ENCODE results near the gene TYW3.

Gene TYW3

DNA sequence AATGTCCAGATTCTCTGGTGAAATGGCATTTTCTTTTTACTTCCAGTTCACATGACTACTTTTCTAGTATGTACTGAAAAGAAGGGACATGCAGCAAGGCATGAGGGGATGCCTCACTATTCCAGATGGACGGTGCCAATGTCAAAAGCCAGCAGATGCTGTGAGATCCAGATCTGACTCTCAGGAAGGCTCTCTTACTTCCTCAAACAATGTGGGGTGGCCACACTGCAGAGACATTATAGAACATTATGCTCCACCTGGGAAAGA, 17.8 kb upstream of the TYW3 start:
- TF ChIP-seq, protein P1, sequence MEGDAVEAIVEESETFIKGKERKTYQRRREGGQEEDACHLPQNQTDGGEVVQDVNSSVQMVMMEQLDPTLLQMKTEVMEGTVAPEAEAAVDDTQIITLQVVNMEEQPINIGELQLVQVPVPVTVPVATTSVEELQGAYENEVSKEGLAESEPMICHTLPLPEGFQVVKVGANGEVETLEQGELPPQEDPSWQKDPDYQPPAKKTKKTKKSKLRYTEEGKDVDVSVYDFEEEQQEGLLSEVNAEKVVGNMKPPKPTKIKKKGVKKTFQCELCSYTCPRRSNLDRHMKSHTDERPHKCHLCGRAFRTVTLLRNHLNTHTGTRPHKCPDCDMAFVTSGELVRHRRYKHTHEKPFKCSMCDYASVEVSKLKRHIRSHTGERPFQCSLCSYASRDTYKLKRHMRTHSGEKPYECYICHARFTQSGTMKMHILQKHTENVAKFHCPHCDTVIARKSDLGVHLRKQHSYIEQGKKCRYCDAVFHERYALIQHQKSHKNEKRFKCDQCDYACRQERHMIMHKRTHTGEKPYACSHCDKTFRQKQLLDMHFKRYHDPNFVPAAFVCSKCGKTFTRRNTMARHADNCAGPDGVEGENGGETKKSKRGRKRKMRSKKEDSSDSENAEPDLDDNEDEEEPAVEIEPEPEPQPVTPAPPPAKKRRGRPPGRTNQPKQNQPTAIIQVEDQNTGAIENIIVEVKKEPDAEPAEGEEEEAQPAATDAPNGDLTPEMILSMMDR (IDR thresholded peaks at IDR 0.05), result no peak

DNA sequence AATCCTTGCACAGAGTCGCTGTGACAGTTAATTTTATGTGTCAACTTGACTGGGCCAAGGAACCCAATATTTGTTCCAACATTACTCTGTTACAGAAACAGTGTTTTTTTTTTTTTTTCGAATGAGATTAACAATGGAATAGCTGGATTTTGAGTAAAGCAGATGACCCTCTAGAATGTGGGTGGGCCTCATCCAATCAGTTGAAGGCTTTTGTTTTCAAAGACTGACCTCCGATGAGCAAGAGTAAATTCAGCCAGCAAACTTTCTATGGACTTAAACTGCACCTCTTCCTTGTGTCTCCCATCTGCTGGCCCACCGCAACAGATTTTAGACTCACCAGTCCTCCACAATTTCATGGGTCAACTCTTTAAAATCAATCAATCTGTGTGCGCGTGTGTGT, 17.1 kb upstream of the TYW3 start:
- TF ChIP-seq, protein P1 (IDR thresholded peaks at IDR 0.05), result no peak

DNA sequence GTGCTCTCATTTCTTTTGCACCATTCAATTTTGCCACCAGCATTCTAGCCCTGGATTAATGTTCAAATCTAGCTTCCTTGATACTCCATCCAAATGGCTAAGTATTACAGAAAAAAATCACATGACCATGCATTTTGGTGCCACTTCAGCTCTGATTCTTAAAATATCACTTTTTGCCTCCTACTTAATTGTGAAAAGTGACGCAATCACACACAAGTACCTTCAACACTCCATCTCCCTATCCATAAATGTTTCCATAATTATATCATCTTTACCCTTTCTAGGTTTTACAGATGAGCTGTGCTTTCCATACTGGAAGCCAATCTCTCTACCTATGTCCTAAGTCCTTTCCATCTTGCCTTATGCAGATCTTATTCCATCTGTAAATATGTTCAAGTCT, 16.1 kb upstream of the TYW3 start:
- TF ChIP-seq, protein P1 (IDR thresholded peaks at IDR 0.05), result no peak

DNA sequence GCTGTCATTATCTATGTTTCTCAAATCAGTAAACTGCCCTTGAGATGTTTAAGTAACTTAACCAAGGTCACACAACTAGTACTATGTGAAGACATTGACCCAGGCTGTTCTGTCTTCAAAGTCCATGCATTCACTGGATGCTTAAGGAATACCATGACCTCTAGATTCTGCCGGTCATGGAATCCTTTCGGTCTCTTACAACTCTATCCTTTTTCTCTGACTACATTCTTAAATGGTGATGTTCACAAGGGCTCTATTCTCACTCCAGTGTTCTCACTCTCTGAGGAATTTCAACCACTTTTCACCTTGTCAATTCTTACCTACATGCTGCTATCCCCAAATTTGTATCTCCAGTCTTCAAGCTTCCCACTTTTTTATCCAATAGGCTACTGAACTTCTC, 15.3 kb upstream of the TYW3 start:
- TF ChIP-seq, protein P1 (IDR thresholded peaks at IDR 0.05), result no peak

DNA sequence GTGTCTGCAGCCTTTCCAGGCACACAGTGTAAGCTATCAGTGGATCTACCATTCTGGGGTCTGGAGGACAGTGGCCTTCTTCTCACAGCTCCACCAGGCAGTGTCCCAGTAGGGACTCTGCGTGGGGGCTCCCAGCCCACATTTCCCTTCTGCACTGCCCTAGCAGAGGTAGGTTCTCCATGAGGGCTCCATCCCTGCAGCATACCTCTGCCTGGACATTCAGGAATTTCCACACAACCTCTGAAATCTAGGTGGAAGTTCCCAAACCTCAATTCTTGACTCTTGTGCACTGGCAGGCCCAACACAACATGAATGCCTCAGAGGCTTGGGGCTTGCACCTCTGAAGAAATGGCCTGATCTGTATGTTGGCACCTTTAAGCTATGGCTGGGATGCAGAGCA, 6.9 kb upstream of the TYW3 start:
- TF ChIP-seq, protein P1 (IDR thresholded peaks at IDR 0.05), result no peak

DNA sequence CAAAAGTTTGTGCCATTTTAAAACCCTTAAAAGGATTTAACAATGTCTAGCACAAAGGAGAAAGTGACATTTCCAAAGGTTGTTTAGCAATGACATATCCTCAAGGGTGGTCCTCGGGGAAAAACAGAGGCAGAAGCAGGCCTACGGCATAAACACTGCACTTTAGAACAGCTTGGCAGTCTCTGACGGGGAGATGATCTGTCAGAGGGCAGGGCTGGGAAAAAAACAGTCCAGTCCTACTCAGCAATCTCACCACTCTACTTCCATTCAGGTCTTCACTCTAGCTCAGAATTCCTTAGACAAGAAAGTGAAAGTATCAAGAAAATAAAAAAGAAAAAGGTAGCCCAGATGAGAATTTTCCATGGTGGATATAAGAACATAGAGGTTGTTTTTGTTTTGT, 4.2 kb upstream of the TYW3 start:
- TF ChIP-seq, protein P1 (IDR thresholded peaks at IDR 0.05), result no peak

DNA sequence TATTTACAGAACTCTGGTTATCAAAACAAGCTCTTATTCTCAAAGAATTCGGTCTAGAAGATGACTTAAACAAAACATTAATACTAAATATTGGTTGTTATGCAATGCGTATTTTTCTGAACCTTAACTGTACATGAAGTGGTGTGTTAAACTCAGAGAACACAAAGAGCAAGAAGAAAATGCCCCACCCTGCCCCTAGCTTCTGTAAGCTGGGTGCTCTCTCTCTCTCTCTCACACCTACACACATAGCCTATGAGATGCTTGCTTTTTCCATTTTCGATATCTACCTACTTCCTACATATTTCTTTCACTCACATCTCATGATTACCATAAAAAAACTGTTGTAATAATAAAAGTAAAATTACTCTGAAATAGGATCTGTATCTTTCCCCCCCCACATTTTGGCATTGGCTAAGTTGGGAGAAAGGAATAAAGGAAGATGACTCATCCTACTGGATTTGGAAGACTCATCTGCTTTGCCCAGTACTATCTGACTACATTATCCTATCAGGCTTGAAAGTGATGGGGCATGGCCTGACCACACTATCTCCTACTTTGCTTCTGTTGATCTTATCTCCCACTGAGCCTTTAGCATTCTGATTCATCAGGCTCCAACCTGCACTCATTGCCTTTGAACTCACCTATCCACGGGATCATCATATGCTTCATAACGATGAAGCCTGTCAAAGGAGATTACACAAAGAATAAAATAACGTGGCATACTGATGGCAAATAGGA, 3.0 kb upstream of the TYW3 start:
- TF ChIP-seq, protein P1 (IDR thresholded peaks at IDR 0.05), result no peak
